GM12873 (cell line): ENCODE results near the gene FSTL3.

Source experiments
- CTCF ChIP-seq: IDR thresholded peaks from 2 replicates; pipeline ENCODE4 v1.5.1; 2012; ENCODE audit warnings: low read depth, mild to moderate bottlenecking, moderate library complexity, low read length, control low read depth; ENCODE audit not compliant: insufficient read depth; ENCODE audit errors: missing control alignments

Gene FSTL3

GRCh38 chr19:676339-677105 lies at the start of gene FSTL3:
FSTL3 (plus strand) TSS chr19:676392; CDS start chr19:676424, 32 bp downstream.
- TF ChIP-seq CTCF: no peak

DNA sequence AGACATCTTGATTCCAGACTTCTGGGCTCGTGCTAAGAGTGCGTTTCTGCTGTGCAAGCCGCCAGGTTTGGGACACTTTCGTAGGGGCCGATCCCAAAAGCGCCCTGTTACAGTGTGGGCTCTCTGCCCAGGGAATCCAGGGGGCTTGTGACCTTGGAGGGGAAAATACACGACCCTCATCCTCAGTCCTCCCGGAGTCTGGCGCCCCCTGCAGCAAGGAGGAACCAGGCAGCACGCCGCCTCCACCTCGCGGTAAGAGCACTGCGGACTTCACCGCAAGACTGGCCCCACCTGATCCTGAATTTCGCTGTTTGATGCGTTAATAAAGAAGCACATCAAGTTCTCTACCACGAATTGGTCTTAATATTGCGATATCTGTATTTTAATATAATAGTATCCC lies 48.0 kb upstream of the FSTL3 start:
- peak; percentile 46 for TF ChIP-seq CTCF

DNA sequence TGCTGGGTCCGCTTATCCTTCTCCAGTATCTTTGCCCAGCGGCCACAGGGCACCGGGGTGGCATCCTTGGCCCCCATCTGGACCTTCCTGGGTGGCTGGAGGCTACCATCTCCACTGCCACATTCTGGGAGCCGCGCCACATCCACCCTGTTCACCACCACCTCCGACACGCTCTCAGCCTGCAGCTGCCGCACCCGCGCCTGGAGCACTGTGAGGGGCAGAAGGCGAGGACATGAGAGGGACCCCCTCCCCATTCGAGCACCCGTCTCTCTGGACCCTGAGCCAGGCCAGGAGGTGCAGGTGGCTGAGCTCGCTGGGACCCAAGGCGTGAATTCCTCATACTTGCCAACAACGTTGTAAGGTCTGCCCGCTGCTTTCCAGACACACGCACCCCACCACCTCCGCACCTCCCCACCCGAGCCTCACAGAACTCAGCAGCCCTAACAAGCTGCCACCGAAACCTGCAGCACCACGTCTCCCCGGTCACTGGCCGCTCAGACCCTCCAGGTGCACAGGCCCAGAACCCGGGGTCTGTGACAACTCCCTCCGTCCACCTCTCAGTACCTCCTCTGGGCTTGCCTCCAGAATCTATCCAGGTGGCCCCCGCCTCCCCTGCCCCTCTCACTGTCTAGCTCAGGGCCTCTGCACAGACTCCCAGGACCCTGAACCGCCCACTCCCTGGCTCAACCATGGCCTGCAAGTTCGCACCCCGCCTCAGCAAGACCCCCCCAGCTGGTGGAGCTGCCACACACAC lies 46.1 kb upstream of the FSTL3 start:
- TF ChIP-seq CTCF: no peak

- no peak for TF ChIP-seq CTCF
These were observed 43.6 kb upstream of the FSTL3 start for GRCh38 chr19:632579-633067.

DNA sequence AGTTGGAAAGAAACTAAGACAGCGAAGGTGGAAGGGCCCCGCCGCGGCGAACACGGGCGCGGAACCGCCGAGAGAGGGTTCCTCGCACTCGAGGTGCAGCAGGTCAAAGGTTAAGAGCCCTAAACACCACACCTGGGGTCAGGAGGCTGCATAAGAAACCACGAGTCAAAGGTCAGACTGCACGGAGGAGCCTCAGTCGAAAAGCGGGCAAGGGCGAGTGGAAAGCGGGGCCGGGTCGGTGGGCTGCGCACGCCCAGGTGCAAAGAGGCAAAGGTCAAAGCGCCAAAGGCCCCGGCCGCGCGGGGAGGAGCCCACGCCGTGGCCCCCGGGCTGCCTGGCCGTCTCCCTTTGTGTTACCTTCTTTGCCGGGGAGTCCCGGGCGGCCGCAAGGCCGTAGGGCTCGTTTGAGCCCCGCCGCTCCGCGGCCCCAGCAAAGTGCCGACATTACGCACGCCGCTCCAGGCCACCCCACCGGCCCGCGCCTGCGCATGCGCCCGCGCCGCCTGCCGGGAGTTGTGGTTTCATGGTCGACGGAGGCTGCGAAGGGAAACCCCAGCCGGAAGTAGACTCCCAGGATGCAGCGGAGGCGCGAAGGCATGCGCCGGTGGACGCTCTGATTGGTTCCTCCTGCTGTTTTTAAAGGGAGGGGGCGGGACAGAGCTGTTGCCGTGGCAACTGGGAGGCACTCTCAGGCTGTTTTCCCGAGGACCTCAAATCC lies 43.0 kb upstream of the FSTL3 start, which contains the start of gene POLRMT:
POLRMT (minus strand) TSS at position 470 of the 718 bp plus-strand sequence; CDS start at position 445, 25 bp downstream.
- no peak for TF ChIP-seq CTCF

- TF ChIP-seq CTCF: no peak
These were observed 42.2 kb upstream of the FSTL3 start for GRCh38 chr19:633786-634639.
